OCI-LY7 (cell line): ENCODE data around the gene WAS.

Experiments
- CTCF ChIP-seq: fragments of 200-600 bp; sonication (generic); conservative IDR thresholded peaks from 2 replicates; pipeline ENCODE4 v1.5.1; 2014; ENCODE audit warnings: mild to moderate bottlenecking, antibody characterized with exemption, low read length, moderate library complexity, mixed read lengths
- EZH2phosphoT487 ChIP-seq: fragments of 200-600 bp; sonication (generic); IDR thresholded peaks from 2 replicates; pipeline ENCODE4 v1.6.1; 2018; ENCODE audit warnings: low read depth, borderline replicate concordance, mild to moderate bottlenecking, mixed run types, antibody characterized with exemption, low read length, moderate library complexity, mixed read lengths

DNA sequence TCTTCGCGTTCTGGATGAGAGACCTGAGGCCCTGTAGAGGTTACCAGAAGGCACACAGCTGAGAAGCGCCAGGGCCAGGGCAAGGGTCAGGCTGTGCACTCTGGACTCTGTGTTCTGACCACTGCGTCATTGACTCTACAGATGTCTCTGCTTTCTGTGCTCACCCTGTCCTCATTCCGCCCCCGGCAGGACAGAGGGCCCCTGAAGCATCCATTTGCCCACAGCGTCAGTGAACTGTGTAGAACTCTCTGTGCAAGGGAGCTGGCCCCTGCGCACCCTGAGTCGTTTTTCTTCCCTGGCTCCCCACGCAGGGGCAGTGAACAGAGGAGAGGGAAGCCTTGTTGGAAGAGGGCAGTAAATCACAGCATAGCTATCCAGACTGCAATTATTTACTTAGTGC lies 6.1 kb upstream of the WAS start:
- TF ChIP-seq CTCF (no peak), EZH2phosphoT487 (no peak)
